ENCODE measurements around the gene C2orf76.
A peak's percentile ranks its signal among the peaks of the same experiment; 100 is the strongest.
"Not testable (repeated sequence)": the region's sequence is repeated elsewhere in the genome, so short reads cannot be mapped to it uniquely, and the experiment has no call there.

The C2orf76 gene

DNA sequence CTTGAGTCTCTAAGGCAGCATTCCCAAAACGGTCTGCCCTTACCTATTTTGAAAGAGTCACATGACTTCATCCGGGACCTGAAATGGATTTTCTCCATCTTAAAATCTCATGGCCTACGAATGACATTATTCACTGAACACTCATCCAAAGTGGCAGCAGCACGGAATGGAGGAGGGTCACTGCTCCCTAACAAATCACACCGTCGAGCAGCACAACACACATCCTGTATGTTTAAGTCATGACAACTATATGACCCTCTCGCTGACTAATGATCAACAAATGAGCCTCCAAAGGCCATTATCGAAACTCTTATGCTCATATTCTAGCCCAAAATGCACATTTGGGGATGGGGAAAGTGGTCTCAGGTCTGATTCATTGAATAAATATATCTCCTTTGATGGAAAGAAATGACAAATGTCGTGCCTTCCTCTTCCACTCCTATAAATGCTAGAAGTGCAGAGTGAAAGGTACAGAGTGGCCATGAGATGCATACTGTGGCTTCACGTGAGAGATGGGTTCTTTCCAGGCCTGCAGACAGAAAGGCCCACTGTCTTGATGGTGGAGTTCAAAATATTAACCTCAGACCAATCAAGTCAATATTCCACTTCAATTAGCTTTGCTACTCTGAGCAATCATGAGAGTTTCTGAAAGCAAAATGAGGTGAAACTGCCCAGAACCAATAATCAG is 70.8 kb downstream of the C2orf76 start:
- no peak for DNase-seq (ENCODE audit: low read depth in 2 of 2, low spot score in 1 of 2)

DNA sequence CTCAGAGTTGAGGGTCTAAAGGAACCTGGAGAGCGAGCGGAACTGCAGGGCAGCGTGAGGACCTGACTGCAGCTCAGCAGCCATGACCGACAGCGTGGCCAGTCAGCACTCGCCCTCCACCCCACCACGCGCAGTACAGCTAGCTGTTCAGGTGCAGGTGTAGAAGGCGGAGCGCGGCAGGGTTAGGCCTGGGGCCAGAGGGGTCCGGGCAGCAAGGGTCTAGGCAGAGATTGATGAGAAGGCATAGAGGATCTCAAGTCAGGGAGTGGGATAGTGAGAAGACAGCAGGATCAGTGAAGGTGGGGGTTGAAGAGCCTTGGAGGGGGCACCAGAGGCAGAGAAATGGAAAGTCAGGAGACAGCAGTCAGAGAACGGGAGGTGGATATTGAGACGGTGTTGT is 72.0 kb downstream of the C2orf76 start:
- DNase-seq (ENCODE audit: low read depth in 2 of 2, low spot score in 1 of 2) = no peak

DNA sequence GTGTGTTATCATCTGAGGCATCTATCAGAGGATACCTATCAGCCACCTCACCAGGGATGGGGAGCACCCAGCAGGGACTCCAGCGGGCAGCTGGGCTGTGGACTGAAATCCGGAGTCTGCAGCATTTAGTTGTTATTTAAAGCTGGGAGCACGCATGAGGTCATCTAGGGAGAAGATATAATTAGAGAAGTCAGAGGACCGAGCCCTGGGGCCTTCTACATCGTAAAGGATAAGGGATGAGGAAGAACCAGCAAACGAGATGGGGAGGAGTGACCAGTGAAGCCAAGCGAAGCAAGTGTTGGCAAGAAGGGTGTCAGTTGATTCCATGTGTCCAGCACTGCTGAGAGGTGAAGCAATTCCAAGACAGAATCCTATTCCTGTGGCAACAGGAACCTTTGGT is 72.7 kb downstream of the C2orf76 start:
- DNase-seq (ENCODE audit: low read depth in 2 of 2, low spot score in 1 of 2) = no peak

DNA sequence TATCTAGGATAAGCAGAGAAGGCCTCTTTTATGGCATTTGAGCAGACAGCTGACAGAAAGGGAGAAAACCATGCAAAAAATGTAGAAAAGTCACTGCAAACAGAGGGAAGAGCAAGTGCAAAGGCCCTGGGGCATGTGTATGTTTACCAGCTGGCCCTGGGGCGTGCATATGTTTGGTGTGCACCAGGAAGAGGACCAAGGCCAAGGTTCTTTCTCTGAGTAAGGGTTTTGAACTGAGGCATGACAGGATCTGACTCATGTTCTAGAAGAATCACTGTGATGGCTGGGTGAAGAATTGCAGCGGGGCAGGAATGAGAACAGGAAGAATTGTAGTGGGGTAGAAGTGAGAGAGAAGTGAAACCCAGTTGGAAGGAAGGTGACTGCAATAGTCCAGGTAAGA is 73.4 kb downstream of the C2orf76 start:
- DNase-seq (ENCODE audit: low read depth in 2 of 2, low spot score in 1 of 2) = no peak

DNA sequence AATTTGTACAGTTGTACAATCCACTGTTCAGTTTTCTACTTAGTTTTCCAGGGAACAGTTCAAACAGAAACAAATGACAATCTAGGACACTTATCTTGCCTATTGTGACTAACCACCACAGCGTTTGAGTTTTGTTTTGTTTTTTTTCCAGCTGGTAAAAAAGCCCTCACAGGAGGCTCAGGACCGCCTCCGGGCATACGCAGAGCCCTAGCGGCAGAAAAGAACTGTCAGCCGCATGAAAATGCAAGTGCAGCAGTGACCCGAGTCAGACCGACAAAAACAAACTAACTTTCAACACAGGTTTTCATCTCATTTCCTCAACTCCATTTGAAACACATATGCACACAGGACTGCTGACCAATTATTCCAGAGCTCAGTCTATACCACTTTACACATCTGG is 74.4 kb downstream of the C2orf76 start:
- DNase-seq (ENCODE audit: low read depth in 2 of 2, low spot score in 1 of 2) = no peak

DNA sequence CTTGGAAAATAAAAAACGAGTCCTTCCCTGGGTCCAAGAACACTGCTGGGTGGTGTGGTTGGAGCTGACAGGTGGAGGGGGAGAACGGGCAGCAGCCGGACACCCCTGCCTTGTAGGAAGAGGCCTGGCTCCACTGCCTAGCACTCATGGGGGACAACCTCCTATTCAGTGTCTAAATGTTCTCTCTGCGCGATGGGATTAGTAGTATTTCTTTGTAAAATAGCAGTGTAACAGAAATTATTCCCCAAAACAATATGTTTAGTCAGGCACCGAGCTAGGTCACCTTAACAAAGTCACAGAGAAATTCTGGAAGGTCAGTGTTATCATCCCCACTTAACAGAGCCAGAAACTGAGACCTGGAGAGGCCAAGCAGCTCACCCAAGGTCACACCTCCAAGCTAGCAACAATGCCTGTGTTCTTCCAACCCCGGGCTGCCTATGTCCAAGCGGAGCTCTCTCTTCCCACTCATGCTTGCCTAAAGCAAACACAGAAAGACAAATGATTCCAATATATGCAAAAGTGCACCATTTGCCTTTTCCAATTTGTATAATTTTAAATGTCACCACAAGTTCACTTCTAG is 75.0 kb downstream of the C2orf76 start:
- no peak for DNase-seq (ENCODE audit: low read depth in 2 of 2, low spot score in 1 of 2)

DNA sequence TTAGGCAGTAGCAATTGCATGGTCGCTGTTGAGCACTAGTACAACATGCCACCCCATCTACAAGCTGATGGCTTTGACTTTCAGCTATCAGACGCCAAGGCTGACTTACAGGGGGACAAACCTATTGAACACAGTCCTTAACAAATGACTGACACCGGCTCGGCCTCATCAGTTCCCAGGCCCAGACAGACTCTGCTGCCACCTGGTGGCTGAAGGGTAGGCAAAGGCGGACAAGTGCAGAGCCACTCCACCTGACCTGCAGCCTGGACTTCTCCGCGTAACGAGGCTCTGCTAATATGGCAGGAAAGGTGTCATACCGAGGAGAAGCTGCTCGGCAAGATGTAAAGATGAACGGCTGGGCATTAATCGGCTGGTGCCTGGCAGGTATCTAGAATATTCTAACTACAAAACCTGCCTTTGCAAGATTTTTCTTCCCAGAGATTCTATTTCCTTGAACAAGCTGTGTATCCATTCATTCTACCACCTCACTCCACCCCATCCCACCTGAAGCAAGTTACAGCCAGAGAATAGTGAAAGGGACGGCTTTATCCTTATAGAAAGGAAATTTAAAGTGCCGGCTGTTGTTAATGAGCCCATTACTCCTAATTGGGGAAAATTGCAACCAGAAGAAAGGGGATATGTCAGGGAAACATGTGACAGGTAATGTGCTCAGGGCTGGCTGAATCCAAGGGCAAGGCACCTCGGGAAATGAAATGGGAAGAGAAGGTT is 75.6 kb downstream of the C2orf76 start:
- DNase-seq (ENCODE audit: low read depth in 2 of 2, low spot score in 1 of 2) = peak; percentile 22 to 37

DNA sequence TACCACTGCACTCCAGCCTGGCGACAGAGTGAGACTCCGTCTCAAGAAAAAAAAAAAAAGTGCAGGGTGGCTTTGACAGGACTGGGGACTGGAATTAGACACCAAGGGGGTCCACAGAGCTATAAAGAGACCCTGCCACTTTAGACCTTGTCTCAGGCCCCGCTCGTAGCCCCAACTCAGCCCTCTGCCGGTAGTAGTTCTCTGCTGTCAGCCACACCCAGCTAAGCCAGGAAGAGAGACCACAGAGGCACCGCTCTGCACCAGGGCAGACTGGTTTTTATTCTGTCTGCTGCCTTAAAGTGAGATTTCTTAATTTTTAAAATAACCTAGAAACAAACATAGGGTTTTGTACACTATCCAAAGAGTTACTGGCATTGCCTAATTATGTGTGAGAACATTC is 77.0 kb downstream of the C2orf76 start:
- DNase-seq (ENCODE audit: low read depth in 2 of 2, low spot score in 1 of 2) = no peak

DNA sequence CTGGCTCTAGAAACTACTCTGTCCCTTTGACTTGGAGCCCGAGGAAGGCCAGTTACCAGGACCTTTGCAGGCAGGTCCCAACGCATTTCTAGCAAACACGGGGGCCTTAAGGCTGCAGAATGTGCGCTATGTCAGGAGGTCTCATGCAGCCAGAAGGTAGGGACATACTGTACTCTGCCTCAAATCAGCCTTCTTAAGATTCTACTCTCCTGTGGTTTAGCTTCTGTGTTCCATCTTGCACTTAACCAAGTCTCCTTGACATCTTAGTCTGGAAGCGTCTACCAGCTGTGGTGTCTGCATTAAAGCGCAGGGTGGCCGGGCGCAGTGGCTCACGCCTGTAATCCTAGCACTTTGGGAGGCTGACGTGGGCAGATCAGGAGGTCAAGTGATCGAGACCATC is 77.5 kb downstream of the C2orf76 start:
- DNase-seq (ENCODE audit: low read depth in 2 of 2, low spot score in 1 of 2) = no peak

DNA sequence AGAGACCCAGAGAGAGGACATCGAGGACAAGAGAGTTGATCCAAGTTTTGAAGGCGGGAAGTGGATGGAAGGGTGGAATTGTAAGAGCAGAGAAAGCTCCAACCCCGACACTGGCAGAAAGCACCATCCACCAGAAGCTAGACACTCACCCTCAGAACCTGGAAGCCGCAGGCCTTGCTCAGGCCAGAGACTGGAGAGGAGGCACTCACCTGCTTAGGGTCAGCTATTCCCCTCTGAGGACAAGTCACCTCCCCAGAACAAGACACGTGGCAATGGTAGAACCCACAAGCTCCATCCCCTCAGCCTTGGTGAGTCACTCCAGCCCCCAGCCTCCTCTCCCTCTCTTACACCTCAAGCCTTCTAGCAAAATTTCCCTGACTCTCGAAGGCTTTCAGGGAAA is 78.1 kb downstream of the C2orf76 start:
- DNase-seq (ENCODE audit: low read depth in 2 of 2, low spot score in 1 of 2) = no peak

DNA sequence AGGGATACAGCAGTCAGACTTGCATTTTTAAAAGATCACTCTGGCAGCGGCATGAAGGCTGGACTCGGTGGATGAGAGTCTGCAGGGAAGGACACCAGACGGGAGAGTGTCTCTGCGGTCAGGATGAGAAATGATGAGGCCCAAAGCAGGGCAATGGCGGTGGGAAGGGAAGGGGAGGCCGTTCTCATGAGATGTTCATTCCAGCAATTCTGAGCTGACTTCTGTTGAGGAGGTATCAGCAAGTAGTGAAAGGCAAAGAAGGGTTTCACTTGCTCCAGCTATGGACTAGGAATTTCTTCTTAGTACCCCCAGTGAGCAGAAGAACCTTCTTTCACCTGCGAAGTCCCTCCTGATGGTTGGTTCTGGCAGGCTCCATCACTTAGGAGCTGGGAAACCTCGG is 80.0 kb downstream of the C2orf76 start:
- DNase-seq (ENCODE audit: low read depth in 2 of 2, low spot score in 1 of 2) = no peak

DNA sequence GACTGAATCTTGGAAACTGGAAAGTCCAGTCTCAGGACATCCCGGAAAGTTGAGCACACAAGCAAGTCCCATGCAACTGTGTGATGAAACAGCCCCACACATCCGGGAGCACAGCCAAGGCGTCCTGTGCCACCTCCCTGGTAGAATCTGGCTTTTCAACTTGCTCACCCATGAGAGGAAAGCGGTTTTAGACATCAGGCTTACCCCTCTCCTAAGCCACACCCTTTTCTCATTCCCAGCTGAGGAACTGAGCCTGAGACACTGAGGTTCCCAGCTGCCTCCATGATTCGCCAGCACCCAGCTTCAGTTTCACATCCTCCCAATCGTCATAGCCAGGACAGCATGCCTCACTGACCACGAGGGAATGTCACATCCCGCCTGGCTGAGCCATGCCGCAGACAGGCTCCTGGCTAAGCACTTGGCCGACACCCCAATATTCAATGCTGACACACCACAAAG is 82.7 kb downstream of the C2orf76 start:
- no peak for DNase-seq (ENCODE audit: low read depth in 2 of 2, low spot score in 1 of 2)

DNA sequence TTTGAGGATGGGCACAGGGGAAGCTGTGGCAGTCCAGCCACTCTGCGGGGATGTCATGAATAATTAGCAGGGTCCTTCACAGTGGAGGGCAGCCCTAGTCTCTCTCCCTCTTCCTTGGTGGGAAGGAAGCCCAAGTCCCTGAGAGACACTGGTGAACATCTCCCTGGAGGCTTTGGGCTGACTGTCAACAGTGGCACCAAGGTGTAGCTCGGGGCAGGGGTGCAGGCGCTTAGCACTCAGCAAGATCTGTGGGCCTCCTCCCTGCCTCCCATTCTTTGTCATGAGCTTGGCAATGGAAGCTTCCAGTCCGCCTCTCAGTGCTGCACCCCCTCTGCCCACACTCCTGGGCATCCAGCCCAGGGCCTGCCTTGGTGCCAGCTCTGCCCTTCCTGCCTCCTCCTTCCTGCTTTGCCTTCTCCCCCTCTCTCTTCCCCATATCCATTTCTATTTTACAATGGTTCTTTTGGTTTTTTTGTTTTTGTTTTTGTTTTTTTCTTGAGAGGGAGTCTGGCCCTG is 83.6 kb downstream of the C2orf76 start:
- no peak for DNase-seq (ENCODE audit: low read depth in 2 of 2, low spot score in 1 of 2)

DNA sequence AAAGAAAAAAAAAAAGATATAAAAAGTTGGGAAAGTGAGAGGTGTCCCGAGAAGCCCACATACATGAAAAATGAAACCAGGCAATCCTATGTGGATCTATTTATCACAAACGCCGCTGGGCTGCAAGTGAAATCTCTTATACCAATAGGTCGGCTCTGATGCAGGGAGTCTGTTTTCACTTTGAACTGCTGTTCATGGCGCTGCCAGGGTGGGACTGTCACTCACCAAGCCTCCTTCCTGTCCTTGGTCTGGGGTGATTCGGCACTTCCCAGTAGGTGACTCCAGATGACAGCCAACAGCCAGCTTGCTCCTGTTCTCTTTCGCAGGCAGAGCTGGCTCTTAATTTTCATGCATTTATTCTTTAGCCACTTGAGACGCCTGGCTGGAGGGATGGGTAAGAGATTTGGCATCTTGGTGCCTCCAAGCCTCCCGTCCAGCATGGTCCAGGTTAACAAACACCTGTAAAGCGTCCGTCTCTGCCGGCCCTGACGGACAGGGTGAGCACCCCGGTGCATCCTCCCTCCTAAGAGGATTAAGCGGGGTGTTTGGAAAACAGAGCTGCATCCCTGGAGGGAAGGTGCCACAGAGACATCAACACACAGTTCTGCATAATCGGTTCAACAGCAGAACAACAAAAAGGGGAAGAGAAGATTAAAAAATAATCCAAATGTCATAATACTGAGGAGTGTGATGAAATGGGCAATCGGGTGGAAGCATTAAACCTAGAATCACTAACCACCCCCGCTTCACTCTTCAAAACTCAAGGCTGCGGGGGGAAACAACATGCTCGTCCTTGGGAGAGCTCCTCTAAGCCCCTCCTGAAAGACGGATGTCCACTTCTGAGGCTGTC is 84.3 kb downstream of the C2orf76 start:
- DNase-seq (ENCODE audit: low read depth in 2 of 2, low spot score in 1 of 2) = no peak

DNA sequence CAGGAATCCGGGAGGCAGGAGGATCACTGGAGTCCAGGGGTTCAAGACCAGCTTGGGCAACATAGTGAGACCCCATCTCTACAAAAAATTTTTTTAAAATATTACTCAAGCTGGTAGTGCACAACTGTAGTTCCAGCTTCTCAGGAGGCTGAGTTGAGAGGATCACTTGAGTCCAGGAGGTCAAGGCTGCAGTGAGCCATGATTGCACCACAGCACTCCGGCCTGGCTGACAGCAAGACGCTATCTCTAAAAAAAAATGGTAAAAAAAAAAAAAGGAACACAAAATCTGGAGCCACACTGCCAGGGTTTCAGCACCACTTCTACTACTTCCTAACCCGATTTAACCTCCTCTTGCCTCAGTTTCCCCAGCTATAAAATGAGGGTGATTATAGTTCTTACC is 86.0 kb downstream of the C2orf76 start:
- DNase-seq (ENCODE audit: low read depth in 2 of 2, low spot score in 1 of 2) = no peak

DNA sequence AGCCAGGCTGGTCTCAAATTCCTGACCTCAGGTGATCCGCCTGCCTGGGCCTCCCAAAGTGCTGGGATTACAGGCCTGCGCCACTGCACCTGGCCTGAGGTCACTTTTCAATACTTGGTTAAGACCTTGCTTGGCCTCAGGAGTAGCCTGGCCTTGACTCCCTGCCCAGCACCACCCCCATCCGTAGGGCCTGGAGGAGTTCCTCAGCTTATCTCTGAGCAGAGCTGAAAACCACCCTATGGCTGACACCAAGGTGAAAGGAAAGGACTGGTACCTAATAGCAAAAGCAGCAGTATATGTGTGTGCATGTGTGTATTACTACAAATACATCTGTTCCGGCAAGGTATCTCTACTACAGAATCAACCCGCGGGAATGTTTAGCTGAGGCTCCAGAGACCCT is 87.0 kb downstream of the C2orf76 start:
- DNase-seq (ENCODE audit: low read depth in 2 of 2, low spot score in 1 of 2) = no peak

DNA sequence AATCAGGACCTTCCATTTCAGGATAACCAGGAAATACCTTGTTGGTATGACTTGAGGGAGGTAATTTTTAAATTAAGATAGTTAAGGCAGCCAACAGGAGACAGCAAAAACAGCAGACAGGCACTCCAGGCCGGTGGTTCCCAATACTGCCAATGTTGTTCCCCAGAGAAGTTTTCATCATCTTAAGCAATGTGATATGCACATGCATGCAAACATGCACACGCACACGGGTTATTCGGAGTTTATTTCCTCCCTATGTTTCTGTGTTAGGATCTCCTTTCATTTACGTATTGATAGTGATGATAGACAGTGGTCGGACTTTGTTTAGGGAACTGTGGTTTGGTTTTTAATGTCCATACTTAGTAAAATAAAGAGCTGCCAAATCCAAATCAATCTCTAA is 87.7 kb downstream of the C2orf76 start:
- no peak for DNase-seq (ENCODE audit: low read depth in 2 of 2, low spot score in 1 of 2)

DNA sequence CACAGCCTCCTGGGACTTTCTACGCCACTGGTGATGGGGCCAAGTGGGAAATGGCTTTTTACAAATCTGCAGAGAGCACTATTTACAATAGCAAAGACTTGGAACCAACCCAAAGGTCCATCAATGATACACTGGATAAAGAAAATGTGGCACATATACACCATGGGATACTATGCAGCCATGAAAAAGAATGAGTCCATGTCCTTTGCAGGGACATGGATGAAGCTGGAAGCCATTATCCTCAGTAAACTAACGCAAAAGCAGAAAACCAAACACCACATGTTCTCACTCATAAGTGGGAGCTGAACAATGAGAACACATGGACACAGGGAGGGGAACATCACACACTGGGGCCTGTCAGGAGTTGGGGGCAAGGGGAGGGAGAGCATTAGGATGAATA is 88.2 kb downstream of the C2orf76 start:
- not testable (repeated sequence) for DNase-seq (ENCODE audit: low read depth in 2 of 2, low spot score in 1 of 2)

DNA sequence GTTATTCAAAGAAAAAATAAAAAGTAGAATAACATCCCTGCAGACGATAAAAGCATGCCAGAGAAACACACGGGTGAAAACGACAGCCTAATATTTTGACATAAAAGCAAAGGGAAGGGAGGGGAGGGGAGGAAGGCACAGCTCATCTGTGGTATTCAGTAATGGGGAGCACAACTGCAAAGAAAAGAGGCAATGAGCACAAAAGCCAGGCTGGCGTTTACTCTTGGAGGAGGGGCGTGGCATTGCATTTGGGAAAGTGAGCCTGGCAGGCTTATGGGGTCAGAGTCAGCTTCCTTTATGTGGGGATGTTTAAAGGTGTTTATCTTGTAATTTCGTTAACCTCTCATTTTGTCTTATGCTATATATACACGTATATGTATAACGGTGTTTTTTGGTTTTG is 89.8 kb downstream of the C2orf76 start:
- DNase-seq (ENCODE audit: low read depth in 2 of 2, low spot score in 1 of 2) = no peak

DNA sequence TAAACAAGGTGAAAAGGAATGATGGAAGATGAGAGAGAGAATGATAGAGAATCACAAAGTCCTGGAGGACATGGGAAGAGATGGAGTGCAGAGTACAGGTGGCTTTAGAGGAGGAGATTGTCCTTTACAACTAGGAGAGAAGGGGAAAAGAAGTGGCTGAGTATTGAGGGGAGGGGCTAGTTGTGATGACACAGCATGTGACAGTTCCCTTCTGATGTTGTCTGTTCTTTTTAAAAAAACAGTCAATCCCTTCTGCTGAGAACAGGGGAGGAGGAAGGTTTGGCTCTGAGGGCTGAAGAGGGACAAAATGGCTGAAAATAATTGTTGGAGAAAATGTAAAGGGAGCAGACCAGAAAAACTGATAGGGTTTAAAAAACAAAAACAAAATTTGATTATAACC is 99.0 kb downstream of the C2orf76 start:
- DNase-seq (ENCODE audit: low read depth in 2 of 2, low spot score in 1 of 2) = no peak

DNA sequence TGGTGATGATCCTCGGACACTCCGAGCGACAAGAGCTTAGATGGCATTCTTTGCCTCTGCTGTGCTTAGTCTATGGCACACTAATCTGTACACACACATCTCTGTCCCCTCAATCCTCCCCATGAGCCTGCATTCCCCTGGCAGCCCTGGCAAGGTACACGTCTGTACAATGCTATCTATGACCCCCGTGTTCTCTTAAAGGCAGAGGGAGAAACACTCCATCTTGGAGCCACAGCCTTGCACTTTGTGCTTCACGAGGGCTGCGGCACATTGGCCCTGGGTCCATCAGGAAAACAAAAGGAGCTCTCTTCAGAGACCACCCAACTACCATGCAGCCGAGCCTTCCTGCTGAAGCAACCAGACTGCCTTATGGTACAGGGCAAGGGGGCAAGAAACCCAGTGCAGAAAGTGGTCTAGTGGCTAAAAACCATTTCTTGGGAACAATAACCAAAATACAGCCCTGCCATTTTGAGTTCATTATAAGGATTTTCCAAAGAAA is 100.5 kb downstream of the C2orf76 start:
- DNase-seq (ENCODE audit: low read depth in 2 of 2, low spot score in 1 of 2) = no peak

All from stimulated activated CD8-positive, alpha-beta memory T cell treated with anti-CD3 and anti-CD28 coated beads, Interleukin-4, amount 100 ng/mL, for 4 hours (primary cell).